NOMO-1 treated with DMSO at 0.1 percent for 48 hours (cell line): Measurements from ENCODE around the gene TRDMT1.

Experiments
- DNase-seq: peaks from one replicate; lab custom pipeline; 2025; ENCODE audit not compliant: unreplicated experiment; lab: John Stamatoyannopoulos, UW

Gene TRDMT1

GRCh38 chr10:17178006-17178405 lies 23.5 kb downstream of the TRDMT1 start:
- no peak for DNase-seq

- no peak for DNase-seq
These were observed 24.5 kb downstream of the TRDMT1 start for GRCh38 chr10:17177014-17177413.

- DNase-seq: no peak
These were observed 25.4 kb downstream of the TRDMT1 start for GRCh38 chr10:17176091-17176490.

GRCh38 chr10:17175551-17175950 lies 25.9 kb downstream of the TRDMT1 start:
- peak; percentile 27 for DNase-seq

- DNase-seq: no peak
These were observed 26.8 kb downstream of the TRDMT1 start for GRCh38 chr10:17174626-17175025.

- DNase-seq: no peak
These were observed 30.3 kb downstream of the TRDMT1 start for GRCh38 chr10:17171141-17171641.

GRCh38 chr10:17169803-17170202 lies 31.7 kb downstream of the TRDMT1 start:
- no peak for DNase-seq

- no peak for DNase-seq
These were observed 34.8 kb downstream of the TRDMT1 start for GRCh38 chr10:17166699-17167098.

GRCh38 chr10:17162828-17163227 lies 38.6 kb downstream of the TRDMT1 start:
- no peak for DNase-seq

- DNase-seq: no peak
These were observed 39.7 kb downstream of the TRDMT1 start for GRCh38 chr10:17161775-17162174.

GRCh38 chr10:17157024-17157423 lies 44.4 kb downstream of the TRDMT1 start:
- no peak for DNase-seq

GRCh38 chr10:17155826-17156225 lies 45.6 kb downstream of the TRDMT1 start:
- DNase-seq: no peak

GRCh38 chr10:17154116-17154515 lies 47.4 kb downstream of the TRDMT1 start:
- no peak for DNase-seq

- no peak for DNase-seq
These were observed 48.2 kb downstream of the TRDMT1 start for GRCh38 chr10:17153321-17153720.

- DNase-seq: no peak
These were observed 49.8 kb downstream of the TRDMT1 start for GRCh38 chr10:17151716-17152115.

GRCh38 chr10:17147884-17148489 lies 53.5 kb downstream of the TRDMT1 start:
- DNase-seq: peak; percentile 9

- DNase-seq: no peak
These were observed 54.6 kb downstream of the TRDMT1 start for GRCh38 chr10:17146892-17147291.

GRCh38 chr10:17145239-17145638 lies 56.2 kb downstream of the TRDMT1 start:
- DNase-seq: no peak

- no peak for DNase-seq
These were observed 56.7 kb downstream of the TRDMT1 start for GRCh38 chr10:17144757-17145156.

- no peak for DNase-seq
These were observed 57.4 kb downstream of the TRDMT1 start for GRCh38 chr10:17144032-17144431.

- DNase-seq: no peak
These were observed 58.3 kb downstream of the TRDMT1 start for GRCh38 chr10:17143055-17143690.

- no peak for DNase-seq
These were observed 59.8 kb downstream of the TRDMT1 start for GRCh38 chr10:17141504-17142229.
